ENCODE measurements around the gene SMCR8.

Gene SMCR8

GRCh38 chr17:18314731-18315561, at the start of gene SMCR8, which contains the start of gene TOP3A:
Gene SMCR8 (plus strand): TSS chr17:18315293. CDS start chr17:18315790, 497 bp downstream.
Gene TOP3A (minus strand): TSS chr17:18314994. CDS start chr17:18314778, 216 bp downstream.
- TF ChIP-seq CTCF (conservative IDR thresholded peaks at IDR 0.05) (no peak), ZFX (IDR thresholded peaks at IDR 0.05) (no peak)
- peak within 1 kb of the TSS; percentile 92 for H3K27ac ChIP-seq

- no peak for TF ChIP-seq CTCF (conservative IDR thresholded peaks at IDR 0.05)
- TF ChIP-seq ZFX (IDR thresholded peaks at IDR 0.05), result no peak
- no peak overlapping the region for H3K27ac ChIP-seq
Observed at GRCh38 chr17:18267366-18267765, 47.7 kb upstream of the SMCR8 start.

- no peak overlapping the region for H3K27ac ChIP-seq
- no peak for TF ChIP-seq ZFX (IDR thresholded peaks at IDR 0.05)
- TF ChIP-seq CTCF (conservative IDR thresholded peaks at IDR 0.05), result no peak
Observed at GRCh38 chr17:18267927-18268711, 47.0 kb upstream of the SMCR8 start.

- TF ChIP-seq ZFX (IDR thresholded peaks at IDR 0.05) (no peak), CTCF (conservative IDR thresholded peaks at IDR 0.05) (no peak)
- H3K27ac ChIP-seq, result no peak overlapping the region
Observed at GRCh38 chr17:18270046-18270931, 44.8 kb upstream of the SMCR8 start.

- no peak for TF ChIP-seq CTCF (conservative IDR thresholded peaks at IDR 0.05)
- no peak for TF ChIP-seq ZFX (IDR thresholded peaks at IDR 0.05)
- no peak overlapping the region for H3K27ac ChIP-seq
Observed at GRCh38 chr17:18277076-18277475, 38.0 kb upstream of the SMCR8 start.

- TF ChIP-seq CTCF (conservative IDR thresholded peaks at IDR 0.05) (no peak), ZFX (IDR thresholded peaks at IDR 0.05) (no peak)
- H3K27ac ChIP-seq, result no peak overlapping the region
Observed at GRCh38 chr17:18278867-18279266, 36.2 kb upstream of the SMCR8 start.
